Loucy (cell line): ENCODE results near the gene RPL29.

Experiments
- H2AFZ ChIP-seq: fragments of 200-600 bp; sonication (generic); 2 replicates; pipeline ENCODE4 v1.6.0; 2016; ENCODE audit warnings: antibody characterized with exemption, mild to moderate bottlenecking, low read length, moderate library complexity
- H3F3A ChIP-seq: fragments of 200-600 bp; 2 replicates; pipeline ENCODE4 v1.6.0; 2016; ENCODE audit warnings: antibody characterized with exemption, low read depth, mild to moderate bottlenecking
- H3K27me3 ChIP-seq: fragments of 200-600 bp; sonication (generic); 2 replicates; pipeline ENCODE4 v1.6.1; 2014; ENCODE audit warnings: low read length, mild to moderate bottlenecking; ENCODE audit not compliant: insufficient read depth, poor library complexity, severe bottlenecking
- H3K36me3 ChIP-seq: fragments of 200-600 bp; sonication (generic); 2 replicates; pipeline ENCODE4 v1.6.1; 2016; ENCODE audit warnings: low read length; ENCODE audit not compliant: insufficient read depth
- H3K4me1 ChIP-seq: fragments of 200-600 bp; sonication (generic); 2 replicates; pipeline ENCODE4 v1.5.1; 2014; ENCODE audit warnings: low read length, mild to moderate bottlenecking; ENCODE audit not compliant: insufficient read depth, poor library complexity, severe bottlenecking
- H3K4me2 ChIP-seq: fragments of 200-600 bp; sonication (generic); 2 replicates; pipeline ENCODE4 v1.6.0; 2014; ENCODE audit warnings: antibody characterized with exemption, low read length, low read depth, mild to moderate bottlenecking; ENCODE audit not compliant: poor library complexity, severe bottlenecking
- H3K4me3 ChIP-seq: fragments of 200-600 bp; sonication (generic); 2 replicates; pipeline ENCODE4 v1.5.1; 2014; ENCODE audit warnings: low read length, mild to moderate bottlenecking, mixed read lengths; ENCODE audit not compliant: poor library complexity, severe bottlenecking
- H3K79me2 ChIP-seq: fragments of 200-600 bp; sonication (generic); 2 replicates; pipeline ENCODE4 v1.6.1; 2014; ENCODE audit warnings: low read length; ENCODE audit not compliant: insufficient read depth
- H3K9ac ChIP-seq: fragments of 200-600 bp; sonication (generic); 2 replicates; pipeline ENCODE4 v1.6.0; 2014; ENCODE audit warnings: mild to moderate bottlenecking, low read depth, low read length, moderate library complexity; ENCODE audit not compliant: poor library complexity, severe bottlenecking
- H3K9me2 ChIP-seq: fragments of 200-600 bp; sonication (generic); replicated peaks from 2 replicates; pipeline ENCODE4 v1.6.1; 2016; ENCODE audit warnings: low read depth, low read length, mixed read lengths
- H3K9me3 ChIP-seq: fragments of 200-600 bp; sonication (generic); 2 replicates; pipeline ENCODE4 v1.6.1; 2014; ENCODE audit warnings: mild to moderate bottlenecking, antibody characterized with exemption, low read length, low read depth; ENCODE audit not compliant: insufficient read depth
- H4K20me1 ChIP-seq: fragments of 200-600 bp; sonication (generic); 2 replicates; pipeline ENCODE4 v1.6.0; 2014; ENCODE audit warnings: antibody characterized with exemption, low read length, mild to moderate bottlenecking; ENCODE audit not compliant: insufficient read depth, poor library complexity, severe bottlenecking
- EZH2phosphoT487 ChIP-seq: fragments of 200-600 bp; IDR thresholded peaks from 2 replicates; pipeline ENCODE4 v1.6.1; 2018; ENCODE audit warnings: antibody characterized with exemption, mild to moderate bottlenecking, moderate library complexity, borderline replicate concordance
- TF ChIP-seq, protein P1 (sequence below): fragments of 200-600 bp; sonication (generic); conservative IDR thresholded peaks from 2 replicates; pipeline ENCODE4 v1.5.1; 2014; ENCODE audit warnings: mild to moderate bottlenecking, antibody characterized with exemption, low read length

Gene RPL29

DNA sequence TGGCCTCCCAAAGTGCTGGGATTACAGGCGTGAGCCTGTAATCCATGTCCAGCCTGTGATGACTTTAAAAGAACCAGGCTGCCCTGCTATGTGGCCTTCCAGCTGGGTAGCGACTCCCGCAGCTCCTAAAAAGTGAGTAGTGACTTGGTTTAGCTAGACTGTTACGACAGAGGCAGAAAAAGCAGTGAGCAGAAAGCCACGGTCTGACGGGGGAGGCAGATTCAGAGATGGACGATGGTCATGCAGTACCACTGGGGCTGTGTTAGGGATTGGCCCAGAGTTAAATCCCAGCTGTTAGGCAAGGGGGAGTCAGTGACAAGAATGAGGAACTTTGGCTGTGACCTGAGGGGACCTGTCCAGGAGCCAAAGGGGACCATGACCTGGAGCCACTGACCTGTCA lies 3.1 kb upstream of the RPL29 start:
- H4K20me1 ChIP-seq: peaks cover 19% of the 10 kb centered on the region
- no peak overlapping the region for H3K9ac ChIP-seq
- no peaks in the 10 kb centered on the region for H3F3A ChIP-seq
- H3K36me3 ChIP-seq: peaks cover 15% of the 10 kb centered on the region; the same call in 1 of the 2 replicates
- H3K27me3 ChIP-seq: peaks cover 10% of the 10 kb centered on the region
- no peak overlapping the region for H2AFZ ChIP-seq
- H3K79me2 ChIP-seq: peaks cover 20% of the 10 kb centered on the region
- H3K9me3 ChIP-seq: no peaks in the 10 kb centered on the region
- peaks cover 15% of the 10 kb centered on the region for H3K4me1 ChIP-seq
- H3K9me2 ChIP-seq: no peaks in the 10 kb centered on the region
- TF ChIP-seq, protein P1, sequence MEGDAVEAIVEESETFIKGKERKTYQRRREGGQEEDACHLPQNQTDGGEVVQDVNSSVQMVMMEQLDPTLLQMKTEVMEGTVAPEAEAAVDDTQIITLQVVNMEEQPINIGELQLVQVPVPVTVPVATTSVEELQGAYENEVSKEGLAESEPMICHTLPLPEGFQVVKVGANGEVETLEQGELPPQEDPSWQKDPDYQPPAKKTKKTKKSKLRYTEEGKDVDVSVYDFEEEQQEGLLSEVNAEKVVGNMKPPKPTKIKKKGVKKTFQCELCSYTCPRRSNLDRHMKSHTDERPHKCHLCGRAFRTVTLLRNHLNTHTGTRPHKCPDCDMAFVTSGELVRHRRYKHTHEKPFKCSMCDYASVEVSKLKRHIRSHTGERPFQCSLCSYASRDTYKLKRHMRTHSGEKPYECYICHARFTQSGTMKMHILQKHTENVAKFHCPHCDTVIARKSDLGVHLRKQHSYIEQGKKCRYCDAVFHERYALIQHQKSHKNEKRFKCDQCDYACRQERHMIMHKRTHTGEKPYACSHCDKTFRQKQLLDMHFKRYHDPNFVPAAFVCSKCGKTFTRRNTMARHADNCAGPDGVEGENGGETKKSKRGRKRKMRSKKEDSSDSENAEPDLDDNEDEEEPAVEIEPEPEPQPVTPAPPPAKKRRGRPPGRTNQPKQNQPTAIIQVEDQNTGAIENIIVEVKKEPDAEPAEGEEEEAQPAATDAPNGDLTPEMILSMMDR: no peak
- TF ChIP-seq EZH2phosphoT487: no peak
- H3K4me3 ChIP-seq: no peak overlapping the region
- H3K4me2 ChIP-seq: no peak overlapping the region

DNA sequence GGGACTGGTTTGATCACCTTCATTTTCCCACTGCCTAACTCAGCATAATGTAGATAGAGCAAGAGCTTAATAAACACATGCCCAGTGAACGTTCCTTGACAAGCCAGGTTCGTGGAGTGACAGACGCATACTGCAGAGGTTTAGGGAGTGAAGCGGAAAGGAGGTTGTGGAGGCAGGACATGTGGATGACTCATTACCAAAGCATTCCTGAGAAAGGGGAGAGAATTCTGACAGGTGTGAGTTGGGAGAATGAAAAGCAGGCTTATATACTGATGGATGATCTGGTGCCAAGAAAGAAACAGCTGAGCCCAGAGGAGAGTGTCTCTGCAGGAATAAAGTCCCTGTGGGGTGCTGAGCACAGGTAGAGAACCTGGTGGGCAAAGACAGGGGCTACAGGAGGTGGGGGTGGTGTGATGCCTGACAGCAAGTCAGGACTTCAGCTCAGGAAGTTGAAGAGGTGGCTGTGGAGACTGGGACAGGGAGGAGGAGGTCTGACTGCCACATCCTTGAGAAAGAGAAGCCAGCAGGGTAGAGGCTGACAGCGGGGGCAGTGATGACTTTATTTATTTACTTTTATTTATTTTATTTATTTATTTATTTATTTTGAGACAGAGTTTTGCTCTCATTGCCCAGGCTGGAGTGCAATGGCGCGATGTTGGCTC lies 2.4 kb upstream of the RPL29 start:
- no peaks in the 10 kb centered on the region for H3F3A ChIP-seq
- H4K20me1 ChIP-seq: peaks cover 25% of the 10 kb centered on the region
- H3K9me2 ChIP-seq: no peaks in the 10 kb centered on the region
- peaks cover 27% of the 10 kb centered on the region for H3K79me2 ChIP-seq
- H3K9ac ChIP-seq: no peak overlapping the region
- H3K4me2 ChIP-seq: no peak overlapping the region
- H3K4me3 ChIP-seq: no peak overlapping the region
- H3K36me3 ChIP-seq: peaks cover 19% of the 10 kb centered on the region; the same call in 1 of the 2 replicates
- no peak overlapping the region for H2AFZ ChIP-seq
- TF ChIP-seq, protein P1: no peak
- TF ChIP-seq EZH2phosphoT487: no peak
- no peaks in the 10 kb centered on the region for H3K9me3 ChIP-seq
- peaks cover 10% of the 10 kb centered on the region for H3K27me3 ChIP-seq
- peaks cover 18% of the 10 kb centered on the region for H3K4me1 ChIP-seq

DNA sequence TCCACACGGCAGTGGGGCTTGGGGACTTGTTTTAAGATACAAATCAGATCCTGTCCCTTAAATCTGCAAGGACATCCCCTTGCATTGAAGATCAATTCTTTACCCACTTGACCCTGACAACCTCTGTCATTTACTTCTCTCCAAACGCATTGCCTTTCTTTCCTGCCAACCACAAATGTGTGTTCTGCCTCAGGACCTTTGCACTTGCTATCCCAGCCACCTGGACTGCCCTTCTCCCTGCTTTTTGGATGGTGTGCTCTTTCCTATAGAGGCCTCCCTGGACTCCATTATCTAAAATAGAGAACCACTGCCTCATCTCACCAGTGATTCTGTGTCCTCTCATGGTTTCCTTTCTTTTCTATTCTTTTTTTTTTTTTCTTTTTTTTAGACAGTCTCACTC lies 1.5 kb upstream of the RPL29 start:
- no peaks in the 10 kb centered on the region for H3K9me3 ChIP-seq
- peaks cover 21% of the 10 kb centered on the region for H3K4me1 ChIP-seq
- TF ChIP-seq, protein P1: no peak
- TF ChIP-seq EZH2phosphoT487: no peak
- no peak overlapping the region for H3K4me2 ChIP-seq
- H3K9me2 ChIP-seq: no peaks in the 10 kb centered on the region
- H3K9ac ChIP-seq: no peak overlapping the region
- peaks cover 36% of the 10 kb centered on the region for H3K79me2 ChIP-seq
- no peaks in the 10 kb centered on the region for H3F3A ChIP-seq
- no peak overlapping the region for H3K4me3 ChIP-seq
- peaks cover 10% of the 10 kb centered on the region for H3K27me3 ChIP-seq
- H2AFZ ChIP-seq: no peak overlapping the region
- H4K20me1 ChIP-seq: peaks cover 33% of the 10 kb centered on the region
- peaks cover 22% of the 10 kb centered on the region; the same call in 1 of the 2 replicates for H3K36me3 ChIP-seq
